Urothelium cell line (cell line): ENCODE results near the gene RAB35.
A peak's percentile ranks its signal among the peaks of the same experiment; 100 is the strongest.

Experiments
- DNase-seq: peaks from one replicate; pipeline ENCODE4 v3.0.0; 2011; ENCODE audit warnings: low spot score, mixed read lengths
- FAIRE-seq: peaks from 2 replicates; lab custom pipeline; 2011; peaks lifted over from hg19 to GRCh38; lab: Jason Lieb, UNC

The RAB35 gene

GRCh38 chr12:120090206-120090605 lies 26.3 kb downstream of the RAB35 start:
- no peak for FAIRE-seq
- no peak for DNase-seq

GRCh38 chr12:120089796-120090195 lies 26.8 kb downstream of the RAB35 start:
- FAIRE-seq (no peak), DNase-seq (no peak)

GRCh38 chr12:120089105-120089504 lies 27.4 kb downstream of the RAB35 start:
- FAIRE-seq: no peak
- DNase-seq: no peak

- DNase-seq: peak; percentile 99
- peak; percentile 91 for FAIRE-seq
Measured at GRCh38 chr12:120086801-120087621, 29.5 kb downstream of the RAB35 start.

- DNase-seq: no peak
- no peak for FAIRE-seq
Measured at GRCh38 chr12:120085920-120086645, 30.5 kb downstream of the RAB35 start.

GRCh38 chr12:120081641-120082040 lies 34.9 kb downstream of the RAB35 start:
- DNase-seq (no peak), FAIRE-seq (no peak)

- DNase-seq: no peak
- no peak for FAIRE-seq
Measured at GRCh38 chr12:120079411-120080400, 36.8 kb downstream of the RAB35 start.

GRCh38 chr12:120078868-120079267 lies 37.7 kb downstream of the RAB35 start:
- FAIRE-seq (no peak), DNase-seq (no peak)

- DNase-seq (no peak), FAIRE-seq (no peak)
Measured at GRCh38 chr12:120077260-120077659, 39.3 kb downstream of the RAB35 start.

GRCh38 chr12:120076651-120077050 lies 39.9 kb downstream of the RAB35 start:
- no peak for FAIRE-seq
- DNase-seq: no peak

GRCh38 chr12:120075034-120075616 lies 41.4 kb downstream of the RAB35 start:
- DNase-seq (no peak), FAIRE-seq (no peak)

GRCh38 chr12:120072472-120073249 lies 43.9 kb downstream of the RAB35 start:
- DNase-seq (no peak), FAIRE-seq (no peak)

- FAIRE-seq (no peak), DNase-seq (no peak)
Measured at GRCh38 chr12:120071493-120072020, 45.0 kb downstream of the RAB35 start.

GRCh38 chr12:120069278-120069677 lies 47.3 kb downstream of the RAB35 start:
- FAIRE-seq (no peak), DNase-seq (no peak)

- no peak for FAIRE-seq
Measured at GRCh38 chr12:120067901-120068300, 48.7 kb downstream of the RAB35 start.

GRCh38 chr12:120067084-120067869 lies 49.3 kb downstream of the RAB35 start:
- no peak for DNase-seq
- FAIRE-seq: no peak

More at GRCh38 chr12:120067901-120068300, 48.7 kb downstream of the RAB35 start:
- DNase-seq: no peak

GRCh38 chr12:120066341-120066740 lies 50.2 kb downstream of the RAB35 start:
- FAIRE-seq: no peak
- DNase-seq: no peak

GRCh38 chr12:120065472-120065871 lies 51.1 kb downstream of the RAB35 start:
- FAIRE-seq (no peak), DNase-seq (no peak)
